ENCODE data around the gene PPP3R2.
"Not testable (repeated sequence)": the region's sequence is repeated elsewhere in the genome, so short reads cannot be mapped to it uniquely, and the experiment has no call there.

Gene PPP3R2

DNA sequence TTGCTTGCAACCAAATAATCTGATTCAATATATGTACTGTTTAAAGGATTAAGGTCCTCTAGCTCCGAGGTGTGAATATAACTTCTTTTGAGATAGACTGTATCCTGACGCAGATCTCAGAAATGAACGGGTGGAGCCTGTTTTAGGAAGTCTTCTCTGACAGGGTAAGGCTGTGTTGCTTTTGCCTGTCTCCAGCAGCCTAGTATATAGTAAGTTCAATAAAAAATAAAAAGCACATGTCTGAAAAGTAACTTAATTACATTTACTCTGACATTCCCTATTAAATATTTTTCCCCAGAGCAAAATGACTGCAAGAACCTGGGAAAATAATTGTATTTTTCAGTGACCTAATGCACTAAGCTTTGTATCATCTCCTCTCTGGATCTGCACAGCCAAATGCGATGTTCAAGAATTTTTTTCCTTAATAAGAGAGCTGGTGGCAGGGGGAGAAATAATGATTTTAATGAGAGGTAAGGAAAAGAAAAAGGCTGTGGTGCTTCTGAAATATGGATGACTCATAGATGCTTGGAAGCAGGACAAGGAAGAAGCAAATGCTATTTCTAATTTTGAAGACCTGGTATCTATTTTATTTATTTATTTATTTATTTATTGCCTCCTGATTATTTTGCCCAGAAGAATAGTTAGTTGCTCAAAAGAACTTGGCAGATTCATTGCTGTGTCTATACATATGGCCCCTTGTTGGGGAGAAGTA lies 7.3 kb downstream of the PPP3R2 start:
- DNase-seq (ENCODE audit: low spot score) = no peak

DNA sequence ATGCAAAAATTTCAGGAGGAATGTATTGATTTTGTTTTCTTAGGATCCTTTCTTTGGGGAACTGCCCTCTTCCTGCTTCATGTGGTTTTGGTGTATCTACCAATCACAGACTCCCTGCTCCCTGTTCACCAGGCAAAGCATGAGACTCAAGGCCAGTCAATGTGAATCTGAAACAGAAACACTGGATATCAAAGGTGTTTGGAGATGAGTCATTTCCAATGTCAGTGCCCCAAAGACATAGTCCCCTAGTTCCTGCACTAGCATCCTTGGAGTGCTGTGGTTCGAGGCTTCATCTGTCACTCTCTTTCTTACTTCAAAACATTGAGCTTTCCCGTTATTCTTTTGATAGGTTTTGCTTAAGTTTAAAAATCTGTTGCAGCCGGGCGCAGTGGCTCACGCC lies 8.1 kb downstream of the PPP3R2 start:
- DNase-seq (ENCODE audit: low spot score) = peak; percentile 2

DNA sequence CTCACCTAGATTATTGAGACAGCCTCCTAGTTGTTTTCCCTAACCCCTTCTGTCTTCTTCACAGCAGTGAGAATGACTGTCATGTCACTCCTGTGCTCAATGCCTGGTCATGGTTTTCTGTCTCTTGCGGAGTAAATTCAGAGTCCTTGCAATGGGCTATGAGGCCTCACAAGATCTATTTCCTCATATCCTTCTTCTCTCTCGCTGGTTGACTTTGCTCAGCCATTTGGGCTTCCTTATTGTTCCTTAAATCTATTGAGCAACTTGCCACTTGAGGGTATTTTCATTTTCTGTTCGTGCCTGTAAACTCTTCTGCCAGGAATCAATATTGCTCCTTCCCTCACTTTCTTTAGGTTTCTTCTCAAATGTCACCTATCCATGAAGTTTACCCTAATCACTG lies 9.0 kb downstream of the PPP3R2 start:
- DNase-seq (ENCODE audit: low spot score) = no peak

DNA sequence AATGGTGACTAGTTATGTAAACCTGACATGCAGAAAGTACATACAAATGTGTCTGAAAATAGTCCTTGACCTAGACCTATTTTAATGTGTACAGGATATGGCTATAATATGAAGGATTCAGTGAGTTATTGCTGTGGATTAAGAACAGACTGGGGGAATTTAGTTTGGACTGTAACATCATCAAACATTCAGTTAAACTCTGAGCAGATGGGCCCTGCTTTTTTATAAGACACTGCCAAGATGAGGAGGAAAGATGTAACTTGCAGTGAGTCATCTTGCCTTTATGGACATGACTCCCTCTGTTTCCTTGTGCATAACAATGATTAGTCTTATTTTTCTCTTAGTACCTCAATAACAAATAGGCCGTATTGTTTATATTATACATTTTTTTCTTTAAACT lies 12.2 kb downstream of the PPP3R2 start:
- DNase-seq (ENCODE audit: low spot score) = no peak

DNA sequence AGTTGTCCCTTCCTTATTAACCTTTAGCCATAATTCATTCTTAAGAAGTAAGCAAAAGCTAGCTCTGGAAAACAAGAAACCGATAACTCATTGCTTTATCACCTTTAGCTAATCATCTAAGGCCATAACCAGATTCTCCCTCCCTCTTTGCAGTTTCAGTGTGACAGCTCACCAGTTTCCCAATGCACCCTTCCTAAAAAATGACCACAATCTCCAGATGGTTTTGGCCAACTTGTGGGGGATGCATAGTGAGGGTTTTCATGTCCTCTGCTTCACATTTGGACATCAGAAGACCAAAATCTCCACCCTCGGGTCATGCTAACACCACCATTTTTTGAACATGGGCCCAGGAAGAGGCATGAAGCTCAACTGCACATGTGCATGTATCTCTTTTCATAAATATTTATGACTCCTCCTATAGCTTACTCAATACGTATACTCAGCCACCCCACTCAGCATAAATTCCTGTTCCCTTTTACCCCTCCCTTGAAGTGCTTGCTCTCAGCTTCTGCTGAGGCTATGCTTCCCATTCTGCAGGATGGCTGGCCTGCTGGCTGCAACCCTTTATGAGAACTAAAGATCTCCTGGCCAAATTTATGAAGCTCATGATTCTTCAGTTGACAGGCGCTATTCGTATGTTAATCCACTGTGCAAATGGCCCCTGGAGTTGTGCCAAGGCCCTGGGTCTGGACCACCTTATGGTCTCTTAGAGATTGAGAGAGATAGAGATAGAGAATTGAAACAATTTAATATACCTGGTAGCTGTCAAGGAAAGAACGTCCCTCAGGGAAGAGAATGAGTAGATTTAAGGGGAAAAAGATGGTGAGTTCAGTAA lies 14.8 kb downstream of the PPP3R2 start:
- no peak for DNase-seq (ENCODE audit: low spot score)

DNA sequence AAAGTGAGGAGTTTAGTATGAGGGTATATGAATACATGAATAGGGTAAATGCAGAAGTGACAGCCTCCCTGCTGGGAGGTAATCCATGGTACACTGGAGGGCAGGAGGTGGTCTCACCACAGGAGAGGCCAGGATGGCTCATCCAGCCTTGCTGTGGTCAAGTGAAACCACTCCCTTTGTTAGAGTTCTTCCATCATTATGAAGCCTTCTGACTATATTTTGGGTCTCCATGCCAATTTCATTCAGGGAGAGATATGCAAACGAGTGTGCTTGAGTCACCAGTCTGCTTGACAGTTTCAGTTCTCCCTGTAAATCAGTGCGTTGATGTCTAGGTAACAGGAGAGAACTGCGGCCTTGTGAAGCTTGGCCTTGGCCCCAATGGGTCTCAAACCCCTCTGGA lies 16.4 kb downstream of the PPP3R2 start:
- no peak for DNase-seq (ENCODE audit: low spot score)

DNA sequence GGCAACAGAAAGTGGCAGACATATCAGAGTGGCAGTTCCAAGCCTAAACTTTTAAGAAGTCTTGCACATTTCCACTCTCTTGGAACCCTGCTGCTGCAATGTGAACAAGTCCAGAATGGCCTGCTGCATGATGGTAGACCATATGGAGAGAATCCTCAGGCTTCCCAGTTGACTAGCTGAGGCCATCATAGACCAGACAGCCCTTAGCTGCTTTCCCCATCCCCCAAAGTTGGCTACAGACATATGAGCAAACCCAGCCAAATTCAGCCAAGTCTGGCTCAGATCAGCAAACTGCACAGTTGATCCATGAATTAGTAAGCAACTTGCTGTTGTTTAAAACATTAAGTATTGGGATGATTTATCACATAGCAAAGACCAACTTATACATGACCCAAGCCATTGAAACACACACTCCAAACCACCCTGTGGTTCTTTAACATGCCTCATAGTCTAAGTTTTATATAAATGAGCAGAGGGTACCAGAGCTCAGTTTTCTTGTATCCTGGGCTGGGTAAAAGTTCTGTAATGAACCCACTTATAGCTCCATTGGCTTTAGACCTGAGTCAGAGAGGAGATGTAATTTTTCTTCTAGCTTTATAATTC lies 19.9 kb downstream of the PPP3R2 start:
- no peak for DNase-seq (ENCODE audit: low spot score)

DNA sequence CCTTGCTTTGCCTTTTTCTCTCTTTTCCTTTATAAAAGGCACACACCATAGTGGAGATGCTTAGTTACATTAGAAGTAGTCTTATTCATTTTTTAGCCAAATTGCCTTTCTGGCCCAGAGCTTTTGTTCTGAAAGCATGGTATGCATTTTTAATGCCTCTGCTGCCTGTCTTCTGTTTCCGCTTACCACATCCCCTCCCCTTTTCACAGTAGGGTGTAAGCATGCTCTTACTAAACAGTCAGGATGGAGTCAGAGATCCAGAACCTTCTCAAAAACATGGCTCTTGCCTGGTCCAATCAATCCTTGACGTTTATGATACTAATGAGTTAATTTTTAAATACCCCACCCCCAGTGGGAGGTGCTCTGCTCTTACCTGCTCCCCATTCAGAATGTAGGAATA lies 22.5 kb downstream of the PPP3R2 start:
- DNase-seq (ENCODE audit: low spot score) = no peak

DNA sequence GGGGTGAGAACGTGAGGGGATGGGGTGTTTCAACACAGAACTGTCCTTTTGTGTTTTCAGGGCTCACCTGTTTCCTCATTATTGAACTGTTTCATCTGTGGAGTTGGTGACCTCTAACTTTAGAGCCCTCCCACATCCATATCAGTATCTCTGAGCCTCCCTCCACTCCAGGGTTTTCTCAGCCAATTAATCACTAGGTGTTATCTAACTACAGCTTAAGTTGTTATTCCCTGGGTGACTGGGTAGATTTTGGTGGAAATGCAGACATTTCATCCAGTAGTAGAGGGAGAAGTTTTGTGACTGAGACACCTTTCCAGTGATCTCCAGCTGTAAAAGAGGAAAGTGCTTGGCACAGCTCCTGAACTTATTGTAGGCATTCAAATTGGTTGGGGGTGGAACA lies 23.7 kb downstream of the PPP3R2 start:
- DNase-seq (ENCODE audit: low spot score) = no peak

DNA sequence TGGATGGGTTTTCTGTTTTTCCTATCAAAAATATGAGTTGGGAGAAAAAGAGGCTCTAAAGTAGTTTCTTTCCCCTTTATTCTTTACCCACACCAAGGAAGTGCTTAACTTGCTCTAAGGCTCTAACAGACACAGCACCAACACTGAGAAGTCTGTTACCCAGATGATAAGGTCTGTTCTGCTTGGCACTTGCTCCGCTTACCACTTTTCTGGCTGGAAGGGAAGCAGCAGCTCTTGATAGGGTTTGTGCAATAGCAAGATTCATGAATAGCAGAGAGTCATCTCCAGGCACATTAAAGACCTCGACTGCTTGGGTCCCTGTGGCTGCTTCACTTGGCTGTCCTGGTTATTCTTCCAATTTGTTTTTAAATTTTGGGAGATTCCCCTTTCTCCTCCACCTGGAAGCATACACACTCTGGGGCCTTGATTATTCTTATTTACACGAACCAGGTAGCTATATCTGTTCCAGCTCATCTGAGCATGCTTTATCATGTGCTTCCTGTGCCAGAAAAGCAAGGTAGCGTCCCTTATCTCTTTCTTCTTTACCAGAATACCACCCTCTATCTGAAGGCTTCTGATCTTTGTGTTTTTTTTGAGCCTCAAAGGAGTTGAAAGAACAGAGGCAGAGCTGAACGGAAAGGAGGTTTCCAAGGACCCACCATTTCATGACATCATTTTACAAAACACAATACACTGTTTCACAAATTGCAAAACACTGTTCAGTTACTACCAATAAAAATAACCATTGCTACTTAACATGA lies 24.8 kb downstream of the PPP3R2 start:
- DNase-seq (ENCODE audit: low spot score) = no peak

DNA sequence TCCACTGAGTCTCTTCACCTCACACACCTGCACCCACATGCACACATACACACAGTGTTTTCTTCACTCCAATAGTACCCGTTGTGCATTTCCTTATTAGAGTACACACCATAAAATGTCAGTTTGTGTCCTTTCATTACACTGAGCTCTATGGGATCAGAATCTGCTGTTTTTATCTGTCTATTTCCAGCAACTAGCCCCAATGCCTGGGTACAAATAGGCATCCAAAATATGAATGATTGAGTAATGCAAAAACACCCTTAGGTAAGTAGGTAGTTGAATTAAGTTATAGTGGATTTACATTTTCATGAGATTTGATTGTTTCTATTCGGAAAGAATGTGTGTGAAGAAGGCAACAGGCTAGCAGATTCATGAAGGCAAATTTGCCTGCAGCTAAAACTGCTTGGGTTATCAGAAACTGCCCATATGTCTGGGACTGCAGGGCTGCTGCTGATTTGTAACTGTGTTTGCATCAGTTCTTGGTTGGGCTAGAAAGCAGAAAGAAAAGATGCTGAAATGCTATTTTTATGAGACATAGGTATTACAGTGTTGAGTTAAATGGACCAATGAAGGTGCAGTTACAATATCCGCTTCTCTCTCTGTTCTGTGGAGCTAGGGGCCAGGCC lies 26.9 kb downstream of the PPP3R2 start:
- no peak for DNase-seq (ENCODE audit: low spot score)

DNA sequence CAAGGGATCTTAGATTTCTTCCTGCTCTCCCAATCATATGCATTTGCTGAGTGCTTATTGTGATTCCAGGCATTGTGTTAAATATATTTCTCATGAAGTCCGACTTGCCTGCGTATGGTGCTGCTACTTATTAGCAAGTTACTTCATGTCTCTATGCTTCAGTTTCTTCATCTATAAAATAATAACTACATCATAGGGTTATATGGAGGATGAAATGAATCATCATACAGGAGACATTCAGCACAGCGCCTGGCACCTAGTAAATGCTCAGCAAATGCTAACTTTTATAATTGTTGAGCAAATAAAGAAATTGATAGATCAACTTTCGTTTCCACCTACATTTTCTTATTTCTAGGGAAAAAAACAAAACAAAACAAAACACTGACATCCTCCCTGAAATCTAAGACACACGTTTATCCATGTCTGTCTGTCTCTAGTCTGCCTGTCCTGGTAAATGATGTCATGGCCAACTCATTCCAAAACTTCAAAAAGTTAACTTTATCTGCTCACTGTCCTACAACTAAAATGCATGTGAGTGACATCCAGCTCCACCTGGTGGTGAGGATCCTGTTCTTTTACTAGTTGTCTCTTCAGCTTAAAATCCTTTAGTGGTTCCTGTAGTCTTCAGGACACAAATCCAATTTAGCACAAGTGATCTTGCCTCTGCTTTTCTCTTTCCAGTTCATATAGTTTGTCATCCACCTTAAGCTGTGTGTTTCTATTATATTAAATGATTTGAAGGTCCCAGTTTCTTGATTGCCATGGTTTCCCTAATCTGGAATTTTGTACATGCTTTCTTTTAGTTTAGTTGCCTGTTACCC lies 27.7 kb downstream of the PPP3R2 start:
- DNase-seq (ENCODE audit: low spot score) = peak; percentile 25

DNA sequence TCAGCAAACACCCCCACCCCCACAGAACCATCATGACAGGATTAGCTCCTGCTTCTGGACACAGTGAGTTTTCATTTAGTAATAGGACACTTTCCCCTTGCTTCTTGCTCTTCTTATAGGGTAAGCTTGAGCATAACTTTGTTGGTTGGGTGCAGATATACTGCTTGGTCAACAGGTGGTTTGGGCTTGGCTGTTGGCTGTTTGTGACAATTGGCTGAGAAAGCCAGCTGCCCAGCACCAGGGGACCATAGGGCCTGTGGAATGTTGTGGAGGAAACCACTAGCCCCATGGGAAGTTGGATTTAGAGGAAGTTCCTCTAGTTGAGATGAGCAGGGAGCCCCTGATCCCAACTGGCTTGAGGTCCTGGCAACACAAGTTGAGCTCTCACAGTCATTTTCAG lies 30.5 kb downstream of the PPP3R2 start:
- no peak for DNase-seq (ENCODE audit: low spot score)

DNA sequence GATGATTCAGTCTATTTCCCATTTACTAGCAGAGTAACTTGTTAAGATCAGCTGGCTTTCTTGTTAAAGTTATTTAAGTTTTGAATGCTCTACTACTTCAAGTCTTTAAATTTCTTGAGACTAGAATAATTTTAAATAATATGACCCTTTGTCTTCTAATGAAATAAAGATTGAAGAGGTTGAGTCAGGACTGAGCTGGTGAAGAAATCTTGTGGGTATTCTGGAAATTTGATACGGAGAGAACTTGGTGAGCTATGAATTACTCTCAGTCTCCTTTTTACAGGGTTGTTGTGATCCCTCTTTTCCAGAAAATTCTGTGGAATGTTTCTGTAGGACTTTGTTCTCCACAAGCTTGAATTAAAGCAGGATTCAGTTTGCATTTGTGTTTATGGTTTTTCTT lies 31.8 kb downstream of the PPP3R2 start:
- DNase-seq (ENCODE audit: low spot score) = no peak

DNA sequence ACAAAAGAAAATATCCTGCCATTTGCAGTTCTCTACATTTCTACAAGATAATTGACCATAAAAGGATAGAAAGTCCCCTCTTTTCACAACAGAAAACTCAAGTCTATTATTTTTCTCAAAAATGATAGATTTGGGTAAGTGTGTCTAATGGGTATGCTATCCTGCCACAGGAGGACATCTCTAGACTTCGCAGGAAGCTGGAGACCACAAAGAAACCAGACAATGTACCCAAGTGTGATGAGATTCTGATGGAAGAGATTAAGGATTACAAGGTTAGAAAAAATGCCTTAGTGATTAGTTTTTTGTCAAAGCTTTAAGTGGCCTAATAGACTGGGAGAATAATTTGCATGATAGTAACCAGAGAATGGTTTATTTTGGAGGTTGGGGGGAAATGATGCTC lies 33.0 kb downstream of the PPP3R2 start:
- DNase-seq (ENCODE audit: low spot score) = no peak

DNA sequence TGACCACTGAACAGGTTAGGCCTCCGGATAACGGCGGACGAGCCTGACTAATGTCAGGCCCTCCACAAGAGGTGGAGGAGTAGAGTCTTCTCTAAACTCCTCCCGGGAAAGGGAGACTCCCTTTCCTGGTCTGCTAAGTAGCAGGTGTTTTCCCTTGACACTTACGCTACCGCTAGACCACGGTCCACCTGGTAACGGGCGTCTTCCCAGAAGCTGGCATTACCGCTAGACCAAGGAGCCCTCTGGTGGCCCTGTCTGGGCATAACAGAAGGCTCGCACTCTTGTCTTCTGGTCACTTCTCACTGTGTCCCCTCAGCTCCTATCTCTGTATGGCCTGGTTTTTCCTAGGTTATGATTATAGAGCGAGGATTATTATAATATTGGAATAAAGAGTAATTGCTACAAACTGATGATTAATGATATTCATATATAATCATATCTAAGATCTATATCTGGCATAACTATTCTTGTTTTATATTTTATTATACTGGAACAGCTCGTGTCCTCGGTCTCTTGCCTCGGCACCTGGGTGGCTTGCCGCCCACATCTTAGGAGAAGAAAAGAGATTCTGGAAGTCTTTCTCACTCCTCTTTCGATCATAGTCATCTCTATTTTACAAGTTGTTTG lies 45.2 kb downstream of the PPP3R2 start:
- DNase-seq (ENCODE audit: low spot score) = not testable (repeated sequence)

DNA sequence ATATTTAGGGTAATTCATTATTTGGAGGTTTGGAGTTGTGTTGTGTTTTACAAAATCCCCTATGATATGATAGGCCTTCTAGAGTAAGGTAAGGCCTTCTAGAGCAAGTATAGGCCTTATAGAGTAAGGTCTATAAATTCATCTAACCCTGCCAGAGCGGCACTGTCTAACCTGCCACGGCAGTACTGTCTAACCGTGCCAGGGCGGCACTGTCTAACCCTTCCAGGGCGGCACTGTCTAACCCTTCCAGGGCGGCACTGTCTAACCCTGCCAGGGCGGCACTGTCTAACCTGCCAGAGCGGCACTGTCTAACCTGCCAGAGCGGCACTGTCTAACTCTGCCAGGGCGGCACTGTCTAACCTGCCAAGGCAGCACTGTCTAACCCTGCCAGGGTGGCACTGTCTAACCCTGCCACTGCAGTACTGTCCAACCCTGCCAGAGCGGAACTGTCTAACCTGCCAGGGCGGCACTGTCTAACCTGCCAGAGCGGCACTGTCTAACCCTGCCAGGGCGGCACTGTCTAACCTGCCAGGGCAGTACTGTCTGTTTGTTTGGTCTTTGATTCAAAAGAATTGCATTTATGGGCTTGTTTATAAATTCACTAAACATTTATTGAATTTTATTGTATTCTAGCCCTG lies 51.6 kb downstream of the PPP3R2 start:
- no peak for DNase-seq (ENCODE audit: low spot score)
